VCaP (cell line): ENCODE results near the gene PARP16.

ENCODE experiments used
- H3K27ac ChIP-seq: fragments of 450-650 bp; 2 replicates; pipeline ENCODE4 v1.5.1; 2017
- TF ChIP-seq, protein P1 (sequence below): fragments of 450-650 bp; conservative IDR thresholded peaks from 2 replicates; pipeline ENCODE4 v1.5.1; 2017; ENCODE audit warnings: mild to moderate bottlenecking, moderate library complexity

PARP16 gene

DNA sequence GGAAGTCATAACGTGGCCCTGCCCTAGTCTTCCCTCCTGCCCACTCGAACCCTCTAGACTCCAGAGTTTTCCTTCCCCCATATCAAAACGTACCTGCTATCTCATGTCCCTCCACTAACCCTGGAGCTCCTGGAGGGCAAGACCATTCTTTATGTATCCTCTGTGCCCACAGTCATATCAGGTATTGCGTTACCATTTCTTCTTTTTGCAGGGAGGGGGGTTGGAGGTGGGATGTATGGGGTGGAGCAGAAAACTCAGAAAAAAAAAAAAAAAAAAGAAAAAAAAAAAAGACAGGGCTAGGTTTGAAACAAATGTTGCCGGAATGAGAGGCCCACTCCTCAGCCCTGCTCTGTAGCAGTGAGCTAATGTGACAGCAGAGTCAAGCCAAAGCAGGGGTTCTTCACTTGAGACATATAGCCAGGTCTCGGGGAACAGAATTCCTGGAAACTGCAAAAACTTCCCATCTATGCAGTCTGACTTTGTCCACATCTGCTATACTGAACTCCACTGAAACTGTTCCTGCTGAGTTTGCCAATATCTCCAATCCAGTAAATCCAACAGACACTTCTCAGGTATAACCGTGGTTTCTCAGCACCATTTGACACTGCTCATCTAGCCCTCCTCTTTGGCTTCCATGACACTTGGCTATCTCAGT, 31.1 kb downstream of the PARP16 start:
- TF ChIP-seq, protein P1, sequence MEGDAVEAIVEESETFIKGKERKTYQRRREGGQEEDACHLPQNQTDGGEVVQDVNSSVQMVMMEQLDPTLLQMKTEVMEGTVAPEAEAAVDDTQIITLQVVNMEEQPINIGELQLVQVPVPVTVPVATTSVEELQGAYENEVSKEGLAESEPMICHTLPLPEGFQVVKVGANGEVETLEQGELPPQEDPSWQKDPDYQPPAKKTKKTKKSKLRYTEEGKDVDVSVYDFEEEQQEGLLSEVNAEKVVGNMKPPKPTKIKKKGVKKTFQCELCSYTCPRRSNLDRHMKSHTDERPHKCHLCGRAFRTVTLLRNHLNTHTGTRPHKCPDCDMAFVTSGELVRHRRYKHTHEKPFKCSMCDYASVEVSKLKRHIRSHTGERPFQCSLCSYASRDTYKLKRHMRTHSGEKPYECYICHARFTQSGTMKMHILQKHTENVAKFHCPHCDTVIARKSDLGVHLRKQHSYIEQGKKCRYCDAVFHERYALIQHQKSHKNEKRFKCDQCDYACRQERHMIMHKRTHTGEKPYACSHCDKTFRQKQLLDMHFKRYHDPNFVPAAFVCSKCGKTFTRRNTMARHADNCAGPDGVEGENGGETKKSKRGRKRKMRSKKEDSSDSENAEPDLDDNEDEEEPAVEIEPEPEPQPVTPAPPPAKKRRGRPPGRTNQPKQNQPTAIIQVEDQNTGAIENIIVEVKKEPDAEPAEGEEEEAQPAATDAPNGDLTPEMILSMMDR = no peak
- no peak overlapping the region for H3K27ac ChIP-seq

DNA sequence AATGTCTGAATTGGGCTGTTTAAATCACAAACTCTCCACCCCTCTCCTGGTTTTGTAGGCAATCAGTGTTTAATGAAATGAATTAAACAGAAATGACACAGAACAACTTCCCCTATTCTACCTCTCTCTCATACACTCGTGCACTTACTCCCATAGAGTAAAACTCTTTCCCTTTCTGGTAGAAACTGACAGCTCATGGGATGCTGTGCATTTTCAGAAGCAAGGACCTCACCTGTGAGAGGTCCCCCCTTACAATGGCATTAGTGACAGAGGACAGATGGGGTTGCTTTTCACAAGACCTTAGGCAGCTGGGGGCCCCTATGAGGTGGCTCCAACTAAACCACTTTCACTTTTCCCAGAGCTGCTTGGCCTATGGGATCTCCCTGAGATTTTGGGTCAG, 31.9 kb downstream of the PARP16 start:
- TF ChIP-seq, protein P1 = no peak
- no peak overlapping the region for H3K27ac ChIP-seq

DNA sequence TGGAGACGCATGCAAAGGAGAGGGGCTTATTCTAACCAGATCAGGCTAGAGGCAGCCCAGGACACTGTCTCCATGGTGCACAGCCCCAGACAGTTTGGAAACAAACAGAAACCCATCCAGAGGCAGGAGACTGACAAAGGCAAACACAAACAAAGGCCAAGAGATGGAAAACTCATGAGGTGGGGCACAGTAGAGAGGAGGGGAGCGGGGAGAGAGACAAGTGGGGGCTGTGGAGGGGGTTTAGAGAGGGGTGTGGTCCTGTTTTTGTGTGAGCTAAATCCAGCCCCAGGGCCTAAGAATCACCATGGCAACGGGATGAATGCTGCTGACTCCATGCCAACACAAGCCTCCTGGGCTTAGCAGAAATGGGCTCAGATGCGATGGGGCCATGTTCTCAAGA, 32.3 kb downstream of the PARP16 start:
- H3K27ac ChIP-seq = no peak overlapping the region
- TF ChIP-seq, protein P1 = no peak

DNA sequence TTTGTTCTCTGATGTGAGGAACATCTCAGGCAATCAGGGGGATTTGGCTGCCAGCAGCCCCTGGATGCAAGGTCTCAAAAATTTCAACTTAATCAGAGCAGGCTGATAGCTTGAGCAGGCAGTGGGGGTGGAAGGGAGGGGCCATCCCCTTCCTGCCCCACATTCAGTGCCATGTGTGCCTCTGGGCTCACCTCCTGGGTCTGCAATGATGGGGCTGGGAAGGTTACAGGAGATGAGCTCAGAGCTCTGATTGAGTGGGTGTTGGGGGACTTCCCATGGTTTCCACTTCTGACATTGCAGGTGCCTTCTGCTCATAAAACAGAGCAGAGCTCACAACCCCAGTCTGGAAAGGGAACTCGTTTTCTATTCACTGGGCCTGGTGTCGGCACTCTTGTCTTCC, 37.0 kb downstream of the PARP16 start:
- H3K27ac ChIP-seq = no peak overlapping the region
- TF ChIP-seq, protein P1 = no peak

DNA sequence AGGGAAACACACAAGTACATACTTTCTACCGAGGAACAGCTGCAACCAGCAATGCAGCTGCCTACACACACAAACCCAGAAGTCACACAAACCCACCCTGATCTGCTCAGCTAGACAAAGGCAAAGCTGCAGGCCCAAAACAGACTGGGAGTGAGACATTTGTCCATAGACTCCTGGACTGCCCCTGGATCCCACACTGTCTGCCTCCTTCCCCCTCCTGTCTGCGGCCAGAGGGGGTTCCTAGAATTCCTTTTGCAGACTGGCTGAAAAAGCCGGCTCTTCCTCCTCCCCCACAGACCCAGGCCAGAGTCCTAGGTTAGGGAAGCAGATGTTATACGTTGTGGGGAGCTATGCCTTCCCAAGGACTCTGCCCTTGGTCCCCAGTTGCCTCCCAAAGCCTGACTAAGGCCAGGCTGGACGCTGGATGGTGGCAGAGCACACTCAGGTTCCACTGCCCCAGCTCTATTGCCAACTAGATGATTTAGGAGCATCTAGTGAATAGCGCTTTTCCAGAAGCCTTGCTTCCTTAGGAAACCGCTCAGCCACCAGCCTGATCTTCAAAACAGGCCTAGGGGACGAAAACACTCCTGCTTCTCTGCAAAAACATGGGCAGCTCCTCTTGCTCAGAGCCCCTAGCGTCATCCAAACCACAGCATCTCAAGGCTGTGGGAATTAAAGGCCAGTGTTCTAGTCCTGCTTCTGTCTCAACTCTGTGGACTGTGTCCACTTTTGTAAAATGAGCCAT, 38.0 kb downstream of the PARP16 start:
- TF ChIP-seq, protein P1 = no peak
- no peak overlapping the region for H3K27ac ChIP-seq

DNA sequence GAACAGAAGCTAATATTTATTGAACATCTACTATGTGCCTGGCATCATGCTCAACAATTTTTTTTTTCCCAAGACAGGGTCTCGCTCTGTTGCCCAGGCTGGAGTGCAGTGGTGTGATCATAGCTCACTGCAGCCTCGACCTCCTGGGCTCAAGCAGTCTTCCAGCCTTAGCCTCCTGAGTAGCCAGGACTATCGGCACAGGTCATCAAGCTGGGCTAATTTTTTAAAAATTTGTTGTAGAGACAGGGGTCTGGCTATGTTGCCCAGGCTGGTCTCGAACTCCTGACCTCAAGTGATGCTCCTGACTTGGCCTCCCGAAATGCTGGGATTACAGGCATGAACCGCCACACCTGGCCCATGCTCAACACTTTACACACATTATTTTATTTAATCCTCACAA, 39.7 kb downstream of the PARP16 start:
- TF ChIP-seq, protein P1 = no peak
- no peak overlapping the region for H3K27ac ChIP-seq

DNA sequence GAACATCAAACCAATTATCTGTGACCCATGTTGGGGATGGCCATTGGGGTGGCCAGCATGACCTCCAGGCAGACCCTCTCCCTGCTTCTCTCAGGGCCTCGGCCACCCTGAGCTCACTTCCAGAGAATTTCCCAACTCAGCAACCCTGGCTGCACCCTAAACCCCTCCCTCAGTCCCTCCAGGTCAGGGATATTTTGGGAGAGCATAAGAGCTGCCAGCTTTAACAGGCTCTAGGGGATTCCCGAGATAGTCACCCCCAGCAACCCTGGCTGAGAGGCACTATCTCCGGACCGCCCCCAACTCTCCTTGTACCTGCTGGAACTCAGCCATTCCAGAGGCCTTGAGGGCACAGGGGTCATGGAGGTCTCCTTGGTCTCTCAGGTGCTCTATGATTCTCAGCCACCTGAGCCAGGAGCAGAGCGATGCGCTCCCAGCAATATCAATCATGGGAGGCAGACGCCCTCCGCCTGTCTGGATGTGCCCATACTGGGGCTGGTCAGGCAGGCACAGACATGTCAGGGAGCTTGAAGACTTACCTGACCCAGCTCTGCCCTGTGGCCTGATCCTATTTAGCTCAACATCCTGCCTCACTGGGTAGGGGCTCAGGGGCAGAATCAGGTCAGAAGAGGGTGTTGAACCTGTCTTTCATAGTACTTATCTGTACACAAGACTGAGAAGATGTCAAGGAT, 40.5 kb downstream of the PARP16 start:
- TF ChIP-seq, protein P1 = no peak
- no peak overlapping the region for H3K27ac ChIP-seq
